ENCODE data around the gene MCMBP.

DNA sequence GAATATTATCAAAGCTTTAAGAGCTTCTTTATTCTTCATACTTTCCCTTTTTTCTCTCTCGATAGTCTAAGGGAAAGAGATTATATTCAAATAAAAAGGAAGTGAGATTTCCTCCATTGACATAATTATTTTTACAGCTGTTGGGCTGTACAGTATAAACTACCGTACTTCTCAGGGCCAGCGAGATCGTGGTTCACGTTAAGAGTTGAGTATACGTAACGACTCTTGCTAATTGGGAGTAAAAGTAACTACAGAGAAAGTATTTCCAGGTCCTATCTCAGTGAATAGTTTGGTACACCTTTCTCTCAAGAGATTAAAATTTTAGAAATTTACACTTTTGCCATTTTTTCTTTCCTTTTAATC lies 89.0 kb downstream of the MCMBP start:
- TF ChIP-seq, protein P1, sequence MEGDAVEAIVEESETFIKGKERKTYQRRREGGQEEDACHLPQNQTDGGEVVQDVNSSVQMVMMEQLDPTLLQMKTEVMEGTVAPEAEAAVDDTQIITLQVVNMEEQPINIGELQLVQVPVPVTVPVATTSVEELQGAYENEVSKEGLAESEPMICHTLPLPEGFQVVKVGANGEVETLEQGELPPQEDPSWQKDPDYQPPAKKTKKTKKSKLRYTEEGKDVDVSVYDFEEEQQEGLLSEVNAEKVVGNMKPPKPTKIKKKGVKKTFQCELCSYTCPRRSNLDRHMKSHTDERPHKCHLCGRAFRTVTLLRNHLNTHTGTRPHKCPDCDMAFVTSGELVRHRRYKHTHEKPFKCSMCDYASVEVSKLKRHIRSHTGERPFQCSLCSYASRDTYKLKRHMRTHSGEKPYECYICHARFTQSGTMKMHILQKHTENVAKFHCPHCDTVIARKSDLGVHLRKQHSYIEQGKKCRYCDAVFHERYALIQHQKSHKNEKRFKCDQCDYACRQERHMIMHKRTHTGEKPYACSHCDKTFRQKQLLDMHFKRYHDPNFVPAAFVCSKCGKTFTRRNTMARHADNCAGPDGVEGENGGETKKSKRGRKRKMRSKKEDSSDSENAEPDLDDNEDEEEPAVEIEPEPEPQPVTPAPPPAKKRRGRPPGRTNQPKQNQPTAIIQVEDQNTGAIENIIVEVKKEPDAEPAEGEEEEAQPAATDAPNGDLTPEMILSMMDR (IDR thresholded peaks at IDR 0.05; ENCODE audit: borderline replicate concordance, extremely low read depth, low read length, poor library complexity, severe bottlenecking): no peak
- TF ChIP-seq EZH2 (IDR thresholded peaks at IDR 0.05; ENCODE audit: borderline replicate concordance, low read depth, low read length, severe bottlenecking): no peak
